ENCODE data around the gene LAMB4.

LAMB4 gene

GRCh38 chr7:108164946-108165345 lies 34.8 kb upstream of the LAMB4 start:
- no peak for TF ChIP-seq CTCF (IDR thresholded peaks at IDR 0.05; ENCODE audit: control insufficient read depth, extremely low read depth, insufficient read depth)
- H3K4me3 ChIP-seq (ENCODE audit: low read depth, low read length) = no peak overlapping the region
- no peak for DNase-seq (ENCODE audit: low read depth)

GRCh38 chr7:108164342-108164741 lies 34.2 kb upstream of the LAMB4 start:
- no peak for TF ChIP-seq CTCF (IDR thresholded peaks at IDR 0.05; ENCODE audit: control insufficient read depth, extremely low read depth, insufficient read depth)
- DNase-seq (ENCODE audit: low read depth) = no peak
- no peak overlapping the region for H3K4me3 ChIP-seq (ENCODE audit: low read depth, low read length)

- no peak for DNase-seq (ENCODE audit: low read depth)
- H3K4me3 ChIP-seq (ENCODE audit: low read depth, low read length) = no peak overlapping the region
- TF ChIP-seq CTCF (IDR thresholded peaks at IDR 0.05; ENCODE audit: control insufficient read depth, extremely low read depth, insufficient read depth) = no peak
These were observed 28.6 kb upstream of the LAMB4 start for GRCh38 chr7:108158776-108159175.

- DNase-seq (ENCODE audit: low read depth) = no peak
- no peak for TF ChIP-seq CTCF (IDR thresholded peaks at IDR 0.05; ENCODE audit: control insufficient read depth, extremely low read depth, insufficient read depth)
These were observed 27.6 kb upstream of the LAMB4 start for GRCh38 chr7:108157606-108158335.

GRCh38 chr7:108156897-108157605 lies 26.9 kb upstream of the LAMB4 start:
- no peak for TF ChIP-seq CTCF (IDR thresholded peaks at IDR 0.05; ENCODE audit: control insufficient read depth, extremely low read depth, insufficient read depth)
- no peak overlapping the region for H3K4me3 ChIP-seq (ENCODE audit: low read depth, low read length)
- no peak for DNase-seq (ENCODE audit: low read depth)

More at GRCh38 chr7:108157606-108158335, 27.6 kb upstream of the LAMB4 start:
- no peak overlapping the region for H3K4me3 ChIP-seq (ENCODE audit: low read depth, low read length)

GRCh38 chr7:108152198-108152597 lies 22.0 kb upstream of the LAMB4 start:
- no peak for DNase-seq (ENCODE audit: low read depth)
- no peak for TF ChIP-seq CTCF (IDR thresholded peaks at IDR 0.05; ENCODE audit: control insufficient read depth, extremely low read depth, insufficient read depth)
- H3K4me3 ChIP-seq (ENCODE audit: low read depth, low read length) = no peak overlapping the region
